CD4-positive, alpha-beta T cell treated with Interleukin-21 for 1 hour (primary cell): ENCODE data around the gene FAM209A.
"Not testable (repeated sequence)": the region's sequence is repeated elsewhere in the genome, so short reads cannot be mapped to it uniquely, and the experiment has no call there.

Experiments
- DNase-seq: peaks from one replicate; pipeline ENCODE4 v3.0.0-alpha.2; 2020

Gene FAM209A

GRCh38 chr20:56542489-56543030 lies 18.0 kb downstream of the FAM209A start:
- DNase-seq: no peak

DNA sequence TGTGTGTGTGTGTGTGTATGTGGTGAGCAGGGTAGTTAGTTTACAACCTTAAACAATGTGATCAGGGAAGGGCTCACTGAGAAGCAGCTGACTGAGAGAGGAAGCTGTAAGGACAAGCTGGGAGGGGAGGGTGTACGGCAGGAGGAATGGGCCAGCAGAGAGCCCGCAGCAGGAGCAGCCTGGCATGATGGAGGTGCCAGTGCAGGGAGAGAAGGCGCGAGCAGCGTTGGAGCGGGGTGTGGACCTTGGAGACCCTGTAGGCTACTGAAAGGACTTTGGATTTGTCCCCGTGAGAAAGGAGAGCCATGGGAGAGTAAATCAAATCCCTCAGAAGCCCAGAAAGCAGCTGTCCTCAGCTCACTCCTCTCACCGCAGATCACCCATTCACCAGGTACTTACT lies 27.0 kb downstream of the FAM209A start:
- no peak for DNase-seq

DNA sequence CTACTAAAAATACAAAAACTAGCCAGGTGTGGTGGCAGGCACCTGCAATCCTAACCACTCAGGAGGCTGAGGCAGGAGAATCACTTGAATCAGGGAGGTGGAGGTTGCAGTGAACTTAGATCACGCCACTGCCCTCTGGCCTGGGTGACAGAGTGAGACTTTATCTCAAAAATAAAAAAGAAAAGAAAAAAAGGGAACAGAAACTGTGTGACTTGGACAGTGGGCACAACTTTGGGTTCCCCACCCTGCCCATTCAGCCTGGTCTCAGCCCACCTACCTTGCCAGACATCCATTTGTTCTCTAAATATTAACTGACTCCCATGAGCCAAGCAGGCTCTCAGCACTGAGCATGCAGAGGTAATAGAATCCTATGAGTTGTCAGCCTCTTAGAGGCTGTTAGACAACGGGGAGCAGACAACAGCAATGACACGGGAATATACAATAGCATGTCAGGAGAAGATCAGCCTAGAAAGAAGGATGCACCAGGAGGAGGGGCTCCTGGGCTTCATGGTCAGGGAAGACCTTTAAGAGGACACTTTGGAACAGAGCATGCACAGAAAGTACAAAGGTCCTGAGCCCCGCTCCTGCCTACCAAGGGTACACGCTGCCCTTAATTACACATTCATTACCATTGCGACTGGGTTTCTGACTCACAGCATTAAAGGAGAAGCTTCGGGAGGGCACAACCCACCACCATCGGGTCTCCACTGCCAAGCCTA lies 28.5 kb downstream of the FAM209A start:
- no peak for DNase-seq

DNA sequence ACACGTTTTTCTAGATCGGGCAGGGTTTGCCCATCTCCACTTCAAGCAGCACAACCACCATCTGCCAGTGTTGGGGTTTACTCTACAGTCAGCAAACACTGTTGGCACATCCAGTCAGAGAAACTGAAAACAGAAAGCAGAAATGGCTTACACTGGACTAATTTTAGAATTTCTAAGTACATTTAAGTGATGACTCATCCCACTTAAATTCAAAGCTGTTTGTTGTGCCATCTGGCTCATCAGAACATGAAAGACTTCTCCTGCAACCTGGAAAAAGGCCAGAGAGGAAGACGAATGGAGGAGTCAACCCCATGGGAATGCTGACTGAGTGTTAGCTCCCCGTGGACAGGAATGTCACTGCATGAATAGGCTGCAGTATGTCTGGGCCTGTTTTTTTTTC lies 30.3 kb downstream of the FAM209A start:
- DNase-seq: no peak

DNA sequence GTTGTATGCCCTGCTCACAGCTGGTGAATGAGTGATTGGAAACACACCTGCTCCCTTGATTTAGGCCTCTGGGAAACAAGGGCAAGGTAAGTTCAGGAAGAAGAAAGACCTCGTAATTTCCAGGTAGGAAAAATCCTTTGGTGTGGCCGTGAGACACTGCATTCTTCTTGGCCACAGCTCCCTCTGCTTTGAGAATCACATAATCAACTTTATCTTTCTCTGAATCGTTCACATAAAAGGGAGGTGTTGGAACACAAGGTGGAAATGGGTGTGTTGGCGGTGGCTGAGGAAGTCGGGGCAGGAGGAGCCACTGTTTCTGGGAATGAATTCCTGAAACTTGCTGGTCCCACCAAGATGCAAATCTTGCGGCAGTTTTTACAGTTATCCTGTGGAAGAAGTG lies 34.4 kb downstream of the FAM209A start:
- DNase-seq: no peak

DNA sequence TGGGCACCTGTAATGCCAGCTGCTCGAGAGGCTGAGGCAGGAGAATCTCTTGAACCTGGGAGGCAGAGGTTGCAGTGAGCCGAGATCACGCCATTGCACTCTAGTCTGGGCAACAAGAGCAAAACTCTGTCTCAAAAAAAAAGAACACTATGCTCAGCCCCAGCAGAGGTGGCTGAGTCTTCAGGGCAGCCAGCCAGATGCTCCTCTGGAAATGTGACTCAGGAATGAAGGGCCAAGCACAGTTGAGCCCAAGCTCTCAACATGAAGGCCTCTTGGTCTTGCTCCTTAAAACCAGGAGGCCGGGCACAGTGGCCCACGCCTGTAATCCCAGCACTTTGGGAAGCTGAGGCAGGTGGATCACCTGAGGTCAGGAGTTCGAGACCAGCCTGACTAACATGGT lies 40.0 kb downstream of the FAM209A start:
- DNase-seq: not testable (repeated sequence)

- DNase-seq: no peak
Observed at GRCh38 chr20:56565511-56565910, 41.0 kb downstream of the FAM209A start.

- no peak for DNase-seq
Observed at GRCh38 chr20:56566621-56567020, 42.1 kb downstream of the FAM209A start.

DNA sequence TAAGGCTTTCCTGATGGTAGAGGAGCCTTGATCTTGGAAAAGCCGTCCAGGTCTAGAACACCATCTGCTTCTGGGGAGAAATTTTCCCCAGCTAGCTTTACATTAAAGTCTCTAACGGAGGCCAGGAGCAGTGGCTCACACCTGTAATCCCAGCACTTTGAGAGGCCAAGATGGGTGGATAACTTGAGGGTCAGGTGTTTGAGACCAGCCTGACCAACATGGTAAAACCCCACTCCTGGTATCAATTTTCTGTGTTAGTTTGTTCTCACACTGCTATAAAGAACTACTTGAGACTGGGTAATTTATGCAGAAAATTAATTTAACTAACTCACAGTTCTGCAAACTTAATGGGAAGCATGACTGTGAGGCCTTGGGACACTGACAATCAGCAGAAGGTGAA lies 46.3 kb downstream of the FAM209A start:
- no peak for DNase-seq

DNA sequence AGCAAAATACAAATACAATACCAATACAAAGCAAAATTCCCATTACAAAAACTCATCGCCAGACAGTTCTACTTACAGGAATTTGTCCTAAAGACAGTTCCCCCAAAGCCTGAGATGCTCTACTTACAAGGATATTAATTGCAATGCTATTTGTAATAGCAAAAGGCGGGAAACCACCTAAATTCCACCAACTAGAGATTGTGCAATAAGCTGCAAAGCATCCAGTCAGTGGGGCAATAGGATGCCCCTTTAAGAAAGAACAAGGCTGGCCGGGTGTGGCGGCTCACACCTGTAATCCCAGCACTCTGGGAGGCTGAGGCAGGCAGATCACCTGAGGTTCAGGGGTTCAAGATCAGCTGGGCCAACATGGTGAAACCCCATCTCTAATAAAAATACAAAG lies 47.6 kb downstream of the FAM209A start:
- no peak for DNase-seq

GRCh38 chr20:56573986-56574385 lies 49.4 kb downstream of the FAM209A start:
- no peak for DNase-seq

GRCh38 chr20:56574531-56575142 lies 50.1 kb downstream of the FAM209A start:
- no peak for DNase-seq

DNA sequence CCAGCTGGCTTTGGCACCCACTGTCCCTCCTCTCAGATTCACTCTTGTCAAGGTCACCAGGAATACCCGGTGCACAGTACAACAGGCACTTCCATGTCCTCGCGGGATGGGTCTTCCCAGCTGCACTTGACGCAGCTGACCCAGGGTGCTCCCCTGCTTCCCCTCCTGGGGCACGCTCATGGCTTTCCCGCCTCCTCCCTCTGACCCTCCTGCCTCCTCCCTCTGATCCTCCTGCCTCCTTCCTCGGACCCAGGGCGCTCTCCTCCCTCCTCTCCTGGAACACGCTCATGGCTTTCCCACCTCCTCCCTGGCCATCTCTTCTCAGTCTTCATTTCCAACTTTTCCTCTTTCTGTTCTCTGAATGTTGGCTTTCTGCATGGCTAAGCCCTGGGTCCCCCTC lies 50.6 kb downstream of the FAM209A start:
- no peak for DNase-seq
